ENCODE measurements around the gene UNC93A. TPM values are rescaled to one million over a fixed set of nuclear protein-coding genes. Genes with fewer than 3 reads are reported as not detected.

The UNC93A gene
- total and polyA plus RNA-seq, 2 donors (not counting 3 experiments of a cell fraction or from before 2014, with no cell fraction given), result not detected

- Histone ChIP-seq H3K9me3 (replicated peaks; ENCODE audit: control insufficient read depth, insufficient read depth, low read length) (no peaks in the 10 kb centered on the region), H3K27ac (ENCODE audit: insufficient read depth, low read depth, low read length) (no peak overlapping the region), H4K20me1 (replicated peaks; ENCODE audit: control insufficient read depth, extremely low read depth, insufficient read depth, low read length) (no peaks in the 10 kb centered on the region), H3K4me2 (ENCODE audit: insufficient read depth, low read length) (no peak overlapping the region), H3K9me1 (replicated peaks; ENCODE audit: control insufficient read depth, extremely low read depth, insufficient read depth, low read length) (no peaks in the 10 kb centered on the region), H3K4me3 (replicated peaks in 1 of 3; ENCODE audit: insufficient read depth in 1 of 3, low read depth in 1 of 3, low read length in 3 of 3) (no peak overlapping the region), H3K9ac (replicated peaks; ENCODE audit: extremely low read depth, insufficient read depth, low read length) (no peak overlapping the region), H3K36me3 (ENCODE audit: control insufficient read depth in 2 of 2, extremely low read depth in 1 of 2, insufficient read depth in 2 of 2, low read length in 2 of 2) (no peaks in the 10 kb centered on the region), H3K4me1 (ENCODE audit: control insufficient read depth, extremely low read depth, insufficient read depth, low read length) (no peaks in the 10 kb centered on the region), H3K27me3 (ENCODE audit: control insufficient read depth in 2 of 2, insufficient read depth in 2 of 2, low read length in 2 of 2) (no peaks in the 10 kb centered on the region), H3K79me2 (ENCODE audit: control insufficient read depth, insufficient read depth, low read length) (no peaks in the 10 kb centered on the region), H2AFZ (ENCODE audit: low read depth, low read length) (no peak overlapping the region)
- TF ChIP-seq MAX (IDR thresholded peaks at IDR 0.05; ENCODE audit: insufficient read depth, insufficient read length) (no peak), POLR2AphosphoS5 (IDR thresholded peaks at IDR 0.05; ENCODE audit: insufficient read depth, low read depth, low read length) (no peak), MYC (IDR thresholded peaks at IDR 0.05; ENCODE audit: low read depth, low read length) (no peak), GATA2 (IDR thresholded peaks at IDR 0.05; ENCODE audit: insufficient read depth, insufficient read length, low read depth, low read length) (no peak)
- DNase-seq (ENCODE audit: low read depth, low spot score) (no peak), FAIRE-seq (no peak)
- intact Hi-C loops (cut with micrococcal nuclease), result no loop called here
- POLR2A ChIA-PET, result no interaction called here
- CTCF ChIA-PET, result interaction anchor here (1.4 kb wide), 1 partner anchor 38 kb away, joined by 3 read pairs; no protein-coding TSS in a partner anchor
- no TSS peak for BruUV-seq (replicated peaks)
- dilution Hi-C loops (cut with MboI; ENCODE audit: extremely low pct_ligation_motif_present, low sequenced_read_pairs), result no loop called here
Observed at GRCh38 chr6:167274270-167274669, 16.8 kb upstream of the UNC93A start.

GRCh38 chr6:167275001-167275400 is 16.1 kb upstream of the UNC93A start:
- Histone ChIP-seq H3K9ac (replicated peaks; ENCODE audit: extremely low read depth, insufficient read depth, low read length) (no peak overlapping the region), H3K79me2 (ENCODE audit: control insufficient read depth, insufficient read depth, low read length) (no peaks in the 10 kb centered on the region), H2AFZ (ENCODE audit: low read depth, low read length) (no peak overlapping the region), H3K9me1 (replicated peaks; ENCODE audit: control insufficient read depth, extremely low read depth, insufficient read depth, low read length) (no peaks in the 10 kb centered on the region), H3K9me3 (replicated peaks; ENCODE audit: control insufficient read depth, insufficient read depth, low read length) (no peaks in the 10 kb centered on the region), H3K27me3 (ENCODE audit: control insufficient read depth in 2 of 2, insufficient read depth in 2 of 2, low read length in 2 of 2) (no peaks in the 10 kb centered on the region), H3K27ac (ENCODE audit: insufficient read depth, low read depth, low read length) (no peak overlapping the region), H3K4me2 (ENCODE audit: insufficient read depth, low read length) (no peak overlapping the region), H3K4me1 (ENCODE audit: control insufficient read depth, extremely low read depth, insufficient read depth, low read length) (no peaks in the 10 kb centered on the region), H3K36me3 (ENCODE audit: control insufficient read depth in 2 of 2, extremely low read depth in 1 of 2, insufficient read depth in 2 of 2, low read length in 2 of 2) (no peaks in the 10 kb centered on the region), H3K4me3 (replicated peaks in 1 of 3; ENCODE audit: insufficient read depth in 1 of 3, low read depth in 1 of 3, low read length in 3 of 3) (no peak overlapping the region), H4K20me1 (replicated peaks; ENCODE audit: control insufficient read depth, extremely low read depth, insufficient read depth, low read length) (no peaks in the 10 kb centered on the region)
- CTCF ChIA-PET, result interaction anchor here (1.4 kb wide), 1 partner anchor 39 kb away, joined by 3 read pairs; no protein-coding TSS in a partner anchor
- no peak for DNase-seq (ENCODE audit: low read depth, low spot score)
- no TSS peak for BruUV-seq (replicated peaks)
- FAIRE-seq, result no peak
- intact Hi-C loops (cut with micrococcal nuclease), result no loop called here
- TF ChIP-seq EZH2 (IDR thresholded peaks at IDR 0.05; ENCODE audit: borderline replicate concordance, low read depth, low read length, severe bottlenecking) (no peak), GATA2 (IDR thresholded peaks at IDR 0.05; ENCODE audit: insufficient read depth, insufficient read length, low read depth, low read length) (no peak), POLR2A (IDR thresholded peaks at IDR 0.05; ENCODE audit: low read depth, low read length) (no peak), FOS (IDR thresholded peaks at IDR 0.05; ENCODE audit: borderline replicate concordance, insufficient read depth, low read length) (no peak), JUN (IDR thresholded peaks at IDR 0.05; ENCODE audit: borderline replicate concordance, insufficient read depth, insufficient read length, low read depth) (no peak), POLR2AphosphoS5 (IDR thresholded peaks at IDR 0.05; ENCODE audit: insufficient read depth, low read depth, low read length) (no peak), MAX (IDR thresholded peaks at IDR 0.05; ENCODE audit: insufficient read depth, insufficient read length) (no peak), CTCF (IDR thresholded peaks at IDR 0.05; ENCODE audit: extremely low read depth in 1 of 2, insufficient read depth in 1 of 2, low read depth in 1 of 2, low read length in 2 of 2) (no peak), MYC (IDR thresholded peaks at IDR 0.05; ENCODE audit: low read depth, low read length) (no peak)
- dilution Hi-C loops (cut with MboI; ENCODE audit: extremely low pct_ligation_motif_present, low sequenced_read_pairs), result no loop called here
- POLR2A ChIA-PET, result no interaction called here
